HPDE6-E6E7 (cell line): ENCODE data around the gene GDI1.

Source experiments
- DNase-seq: peaks from one replicate; pipeline ENCODE4 v3.0.0; 2011; ENCODE audit warnings: missing footprints; ENCODE audit errors: extremely low spot score

The GDI1 gene

GRCh38 chrX:154408659-154409221 is 28.2 kb upstream of the GDI1 start:
- DNase-seq: no peak

GRCh38 chrX:154409222-154409871 is 27.6 kb upstream of the GDI1 start, which contains the start of gene DNASE1L1:
Gene DNASE1L1 (minus strand): TSS chrX:154409254. CDS start chrX:154405568, 3,686 bp downstream.
- DNase-seq: peak; percentile 85

DNA sequence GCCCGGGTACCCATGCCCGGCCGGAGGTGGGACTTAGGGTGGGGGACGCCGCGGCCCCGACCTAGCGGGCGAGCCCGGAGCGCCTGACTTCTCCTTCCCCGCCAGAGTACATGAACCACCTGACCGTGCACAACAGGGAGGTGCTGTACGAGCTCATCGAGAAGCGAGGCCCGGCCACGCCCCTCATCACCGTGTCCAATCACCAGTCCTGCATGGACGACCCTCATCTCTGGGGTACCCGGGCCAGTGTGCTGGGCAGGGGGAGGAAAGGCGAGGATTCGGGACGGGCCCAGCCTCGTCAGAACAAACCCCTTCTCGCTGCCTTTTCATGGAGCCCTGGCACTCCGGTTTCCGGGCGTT is 25.0 kb upstream of the GDI1 start:
- DNase-seq: peak; percentile 72

DNA sequence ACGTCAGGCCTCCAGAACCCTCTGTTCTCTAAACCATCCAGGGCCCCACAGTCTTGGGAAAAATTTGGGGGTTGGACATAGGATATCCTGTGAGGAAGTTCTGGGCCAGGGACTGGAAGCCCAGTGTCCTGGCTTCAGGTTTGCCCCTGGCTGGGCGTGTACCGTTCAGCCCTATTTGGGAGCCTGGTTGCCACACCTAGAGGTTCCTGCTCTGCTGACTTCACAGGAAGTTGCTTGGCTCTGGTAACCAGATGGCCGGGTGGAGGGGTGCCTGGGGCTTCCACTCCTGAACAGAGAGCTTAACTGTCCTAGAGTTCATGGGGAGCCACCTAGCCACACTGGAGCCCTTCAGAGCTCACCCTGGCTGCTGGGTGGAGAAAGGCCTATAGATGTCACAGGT is 24.5 kb upstream of the GDI1 start:
- DNase-seq: no peak

DNA sequence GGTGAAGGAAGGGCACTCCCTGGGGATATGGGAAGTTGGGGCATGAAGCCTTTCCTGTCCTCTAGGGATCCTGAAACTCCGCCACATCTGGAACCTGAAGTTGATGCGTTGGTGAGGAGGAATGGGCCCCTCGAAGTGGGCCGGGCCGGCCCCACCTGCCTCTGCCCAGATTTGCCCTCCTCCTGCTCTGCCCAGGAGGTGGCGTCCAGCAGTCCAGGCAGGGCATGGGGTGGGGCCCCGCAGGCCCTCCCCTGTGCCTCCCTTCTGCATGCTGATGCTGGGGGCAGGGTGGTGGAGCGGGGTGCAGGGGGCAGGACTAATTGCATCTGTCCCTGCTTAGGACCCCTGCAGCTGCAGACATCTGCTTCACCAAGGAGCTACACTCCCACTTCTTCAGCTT is 23.8 kb upstream of the GDI1 start:
- no peak for DNase-seq

GRCh38 chrX:154417157-154417556 is 19.8 kb upstream of the GDI1 start:
- no peak for DNase-seq

- DNase-seq: no peak
Observed at GRCh38 chrX:154419189-154419588, 17.8 kb upstream of the GDI1 start.

GRCh38 chrX:154419688-154420401 is 17.1 kb upstream of the GDI1 start:
- no peak for DNase-seq

- no peak for DNase-seq
Observed at GRCh38 chrX:154420402-154420756, 16.6 kb upstream of the GDI1 start.

GRCh38 chrX:154426916-154427770 is 9.8 kb upstream of the GDI1 start:
- DNase-seq: no peak

DNA sequence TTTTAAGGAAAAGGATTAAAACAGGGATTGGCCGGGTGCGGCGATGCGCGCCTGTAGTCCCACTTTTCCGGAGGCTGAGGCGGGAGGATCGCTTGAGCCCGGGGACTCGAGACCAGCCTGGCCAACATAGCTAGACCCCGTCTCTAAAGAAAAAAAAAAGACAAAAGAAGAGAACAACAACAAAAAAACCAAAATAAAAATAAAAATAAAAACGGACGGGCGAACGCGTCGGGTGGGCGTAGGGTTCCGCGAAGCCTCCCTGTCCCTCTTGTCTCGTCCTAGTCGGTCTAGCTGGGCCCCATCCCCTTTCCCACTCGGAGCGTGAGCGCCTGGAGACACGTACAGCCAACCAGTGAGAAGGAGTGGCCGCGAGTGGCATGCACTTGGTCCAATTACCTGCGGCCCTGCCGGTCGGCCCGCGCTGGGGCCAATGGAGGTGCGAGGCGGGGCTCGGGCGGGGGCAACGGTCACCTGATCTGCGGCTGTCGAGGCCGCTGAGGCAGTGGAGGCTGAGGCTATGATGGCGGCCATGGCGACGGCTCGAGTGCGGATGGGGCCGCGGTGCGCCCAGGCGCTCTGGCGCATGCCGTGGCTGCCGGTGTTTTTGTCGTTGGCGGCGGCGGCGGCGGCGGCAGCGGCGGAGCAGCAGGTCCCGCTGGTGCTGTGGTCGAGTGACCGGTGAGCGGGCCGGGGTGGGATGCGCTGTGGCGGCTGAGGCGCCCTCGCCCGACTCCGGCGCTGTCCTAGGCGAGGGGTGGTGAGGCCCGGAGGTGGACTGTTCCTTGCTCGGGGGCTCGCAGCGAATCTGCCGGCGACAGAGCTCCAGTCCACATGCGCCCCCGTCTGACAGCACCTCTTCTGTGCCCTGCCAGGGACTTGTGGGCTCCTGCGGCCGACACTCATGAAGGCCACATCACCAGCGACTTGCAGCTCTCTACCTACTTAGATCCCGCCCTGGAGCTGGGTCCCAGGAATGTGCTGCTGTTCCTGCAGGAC is 8.5 kb upstream of the GDI1 start, which contains the start of gene ATP6AP1:
ATP6AP1 (plus strand) TSS at position 502 of the 996 bp plus-strand sequence; CDS start at position 518, 16 bp downstream.
- DNase-seq: peak; percentile 99

DNA sequence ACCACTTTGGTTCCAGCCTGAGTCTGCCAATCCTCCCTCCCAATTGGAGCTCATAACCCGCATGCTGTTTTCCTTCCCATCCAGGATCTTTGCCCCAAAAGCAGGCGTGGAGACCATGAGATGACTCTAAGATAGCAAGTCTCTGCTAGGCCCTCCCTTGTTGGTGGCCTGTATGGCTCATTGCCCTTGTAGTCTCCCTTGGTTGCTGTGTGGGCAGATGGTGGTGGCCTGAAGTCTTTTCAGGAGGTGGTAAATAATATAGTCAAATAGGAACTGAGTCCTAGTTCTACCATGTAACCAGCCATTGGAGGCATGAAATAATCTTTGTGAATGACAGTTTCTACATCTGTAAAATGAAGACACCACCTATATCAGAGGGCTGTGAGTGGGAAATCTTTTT is 7.2 kb upstream of the GDI1 start:
- no peak for DNase-seq

DNA sequence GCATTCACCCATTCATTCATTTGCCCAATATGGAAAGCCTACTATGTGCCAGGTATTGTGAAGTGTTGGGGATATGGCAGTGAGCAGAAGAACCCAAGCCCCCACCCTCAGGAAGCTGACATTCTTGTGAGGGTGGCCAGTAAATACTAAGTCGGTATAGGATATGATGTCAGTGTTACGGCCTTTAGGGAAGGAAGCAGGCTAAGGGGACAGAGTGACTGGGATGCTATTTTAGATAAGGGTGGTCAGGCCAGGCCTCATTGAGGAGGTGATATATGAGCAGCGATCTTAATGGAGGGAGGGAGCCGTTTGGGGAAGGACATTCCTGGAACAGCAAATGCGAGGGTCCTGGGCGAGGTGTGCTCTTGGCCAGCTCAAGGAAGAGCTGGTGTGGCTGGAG is 6.5 kb upstream of the GDI1 start:
- DNase-seq: no peak

DNA sequence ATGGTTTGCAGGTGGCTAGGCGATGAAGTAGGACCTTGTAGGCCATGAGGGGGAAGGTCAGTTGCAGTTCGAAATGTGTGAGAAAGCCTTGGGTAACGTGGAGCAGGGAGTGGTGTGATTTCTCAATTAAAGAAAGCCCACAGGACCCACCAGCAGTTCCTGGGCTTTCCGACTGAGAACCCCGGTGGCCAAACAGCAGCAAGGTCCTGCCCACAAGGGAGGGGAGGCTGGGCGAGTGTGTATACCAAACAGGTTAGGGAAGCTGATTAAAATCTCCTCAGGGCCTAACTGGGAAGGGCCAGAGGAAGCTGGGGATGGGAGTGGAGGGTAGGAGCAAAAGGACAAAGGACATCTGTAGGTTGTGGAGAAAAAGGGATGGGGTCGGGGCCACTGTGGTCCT is 6.0 kb upstream of the GDI1 start:
- no peak for DNase-seq

DNA sequence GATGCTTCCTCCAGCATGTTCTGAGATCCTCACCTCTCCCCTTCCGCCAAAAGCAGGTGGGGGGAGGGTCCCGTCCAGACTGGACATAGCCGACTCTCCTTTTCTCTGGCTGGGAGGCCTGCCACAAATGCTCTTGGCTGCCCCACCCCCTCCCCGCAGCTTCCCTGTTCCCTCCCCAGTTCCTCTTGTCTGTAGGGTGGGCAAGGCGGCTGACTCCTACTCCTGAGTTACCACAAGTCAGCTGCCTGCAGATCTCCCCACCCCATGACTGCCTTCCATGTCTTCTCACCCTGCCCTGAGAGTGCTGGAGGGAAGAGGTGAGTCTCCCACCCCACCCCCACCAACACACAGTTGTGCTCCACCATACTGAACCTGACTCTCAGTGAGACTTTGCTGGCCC is 5.6 kb upstream of the GDI1 start:
- no peak for DNase-seq

DNA sequence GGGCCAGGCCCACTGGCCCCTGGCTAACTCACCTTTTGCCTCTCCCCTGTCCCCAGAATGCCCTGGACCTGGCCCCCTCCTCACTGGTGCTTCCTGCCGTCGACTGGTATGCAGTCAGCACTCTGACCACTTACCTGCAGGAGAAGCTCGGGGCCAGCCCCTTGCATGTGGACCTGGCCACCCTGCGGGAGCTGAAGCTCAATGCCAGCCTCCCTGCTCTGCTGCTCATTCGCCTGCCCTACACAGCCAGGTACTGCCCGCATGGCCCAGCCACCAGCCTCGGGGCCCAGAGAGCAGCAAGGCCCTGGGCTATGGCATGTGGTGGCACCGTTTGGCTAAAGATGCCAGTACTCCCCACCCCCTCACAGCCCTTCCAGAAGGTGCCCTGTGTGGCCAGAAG is 4.7 kb upstream of the GDI1 start:
- no peak for DNase-seq

DNA sequence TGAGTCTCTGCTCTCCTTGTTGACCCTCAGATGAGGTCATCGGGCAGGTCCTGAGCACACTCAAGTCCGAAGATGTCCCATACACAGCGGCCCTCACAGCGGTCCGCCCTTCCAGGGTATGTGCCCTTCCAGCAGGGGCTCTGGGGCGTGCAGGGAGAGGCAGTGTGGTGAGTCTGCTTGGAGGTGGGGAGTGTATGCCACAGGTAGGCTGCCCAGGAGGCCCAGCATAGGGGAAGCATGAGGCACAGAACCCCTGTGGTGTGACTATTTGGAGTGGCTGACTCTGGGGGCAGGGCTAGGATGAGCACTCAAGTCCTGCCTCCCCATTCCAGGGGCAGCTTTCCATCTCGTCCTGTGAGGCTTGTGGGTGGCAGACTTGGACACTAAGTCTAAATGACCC is 3.3 kb upstream of the GDI1 start:
- DNase-seq: no peak

DNA sequence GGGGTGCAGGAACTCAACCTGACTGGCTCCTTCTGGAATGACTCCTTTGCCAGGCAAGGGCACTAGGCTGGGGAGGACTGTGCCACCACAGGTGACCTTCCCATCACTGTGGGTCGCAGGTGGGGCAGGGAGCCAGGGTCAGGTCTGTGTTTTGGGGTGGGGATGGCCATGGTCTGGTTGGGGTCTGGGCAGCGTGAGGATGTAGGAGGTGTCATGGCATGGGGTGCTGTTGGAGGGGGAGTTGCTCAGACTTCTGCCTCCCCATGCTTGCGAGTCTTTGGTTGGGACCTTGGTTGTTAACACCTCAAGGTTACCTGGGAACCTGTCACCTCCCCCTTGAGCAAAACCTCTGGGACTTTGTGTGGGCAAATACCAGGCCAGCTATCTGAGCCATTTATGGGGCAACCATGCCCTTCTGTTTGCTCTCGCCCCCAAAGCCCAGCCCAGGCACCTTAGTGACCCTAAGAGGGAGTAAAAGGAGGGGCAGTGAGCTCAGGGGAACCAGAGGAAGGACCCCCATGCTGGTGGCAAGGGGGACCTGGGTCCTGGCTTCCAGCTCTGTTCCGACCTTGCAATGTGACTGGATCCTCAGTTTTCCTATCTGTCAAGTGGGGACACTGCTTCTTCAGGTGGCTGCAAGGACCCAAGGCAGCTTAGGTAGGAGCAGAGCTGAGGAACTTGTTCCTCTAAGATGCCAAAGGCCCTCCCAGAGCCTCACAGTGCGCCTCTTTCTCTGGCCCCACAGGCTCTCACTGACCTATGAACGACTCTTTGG is 2.4 kb upstream of the GDI1 start:
- DNase-seq: no peak

DNA sequence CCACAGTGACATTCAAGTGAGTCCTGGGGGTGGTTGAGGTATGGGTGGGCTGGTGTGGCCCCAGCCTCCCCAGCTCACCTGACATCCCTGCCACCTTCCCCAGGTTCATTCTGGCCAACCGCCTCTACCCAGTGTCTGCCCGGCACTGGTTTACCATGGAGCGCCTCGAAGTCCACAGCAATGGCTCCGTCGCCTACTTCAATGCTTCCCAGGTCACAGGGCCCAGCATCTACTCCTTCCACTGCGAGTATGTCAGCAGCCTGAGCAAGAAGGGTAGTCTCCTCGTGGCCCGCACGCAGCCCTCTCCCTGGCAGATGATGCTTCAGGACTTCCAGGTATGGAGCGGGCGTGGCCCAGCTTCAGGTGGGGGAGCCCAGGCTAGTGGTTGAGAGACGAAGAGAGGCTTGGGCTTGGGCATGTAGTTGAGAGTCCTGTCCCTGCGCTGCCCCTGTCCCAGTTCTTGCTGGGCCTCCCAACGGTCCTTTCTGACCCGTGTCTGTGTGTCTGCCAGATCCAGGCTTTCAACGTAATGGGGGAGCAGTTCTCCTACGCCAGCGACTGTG is 1.7 kb upstream of the GDI1 start:
- no peak for DNase-seq
